GM23338 (cell line): ENCODE data around the gene SEMA4F. TPM values are rescaled to one million over a fixed set of nuclear protein-coding genes. Genes with fewer than 3 reads are reported as not detected.
A peak's percentile ranks its signal among the peaks of the same experiment; 100 is the strongest.

Experiments
- ATAC-seq: fragments of 200-7000 bp; cut with Tn5 transposase; 3 replicates; pipeline ENCODE4 v1.9.1; 2020
- DNase-seq: peaks from one replicate; pipeline ENCODE4 v3.0.0-alpha.2; 2015; ENCODE audit warnings: low spot score
- H2AFZ ChIP-seq: fragments of 200-600 bp; sonication (generic); 2 replicates; pipeline ENCODE4 v1.8.0; 2016; ENCODE audit warnings: antibody characterized with exemption, mild to moderate bottlenecking, moderate library complexity
- H3F3A ChIP-seq: fragments of 200-600 bp; sonication (generic); replicated peaks from 2 replicates; pipeline ENCODE4 v1.8.0; 2017; ENCODE audit warnings: antibody characterized with exemption, mixed run types, low read depth
- H3K27ac ChIP-seq: fragments of 200-600 bp; sonication (generic); 2 replicates; pipeline ENCODE4 v1.6.1; 2016; ENCODE audit warnings: low read depth
- H3K27me3 ChIP-seq: fragments of 200-600 bp; sonication (generic); 2 replicates; pipeline ENCODE4 v1.8.0; 2016; ENCODE audit warnings: mild to moderate bottlenecking, mixed run types, moderate library complexity; ENCODE audit not compliant: insufficient read depth
- H3K36me3 ChIP-seq: fragments of 200-600 bp; sonication (generic); 2 replicates; pipeline ENCODE4 v1.8.0; 2016; ENCODE audit warnings: mild to moderate bottlenecking; ENCODE audit not compliant: insufficient read depth
- H3K4me1 ChIP-seq: fragments of 200-600 bp; sonication (generic); 2 replicates; pipeline ENCODE4 v1.8.0; 2016; ENCODE audit warnings: mild to moderate bottlenecking, moderate library complexity; ENCODE audit not compliant: insufficient read depth
- H3K4me2 ChIP-seq: fragments of 200-600 bp; sonication (generic); 2 replicates; pipeline ENCODE4 v1.7.1; 2017; ENCODE audit warnings: mixed run types
- H3K4me3 ChIP-seq: fragments of 200-600 bp; sonication (generic); 2 replicates; pipeline ENCODE4 v1.6.1; 2016; ENCODE audit warnings: mixed run types
- H3K79me2 ChIP-seq: fragments of 200-600 bp; sonication (generic); replicated peaks from 2 replicates; pipeline ENCODE4 v1.8.0; 2017; ENCODE audit warnings: mild to moderate bottlenecking; ENCODE audit not compliant: insufficient read depth
- H3K9me2 ChIP-seq: fragments of 200-600 bp; sonication (generic); 2 replicates; pipeline ENCODE4 v1.8.0; 2017; ENCODE audit not compliant: insufficient read depth
- H4K20me1 ChIP-seq: fragments of 200-600 bp; sonication (generic); replicated peaks from 2 replicates; pipeline ENCODE4 v1.8.0; 2017; ENCODE audit warnings: mild to moderate bottlenecking; ENCODE audit not compliant: insufficient read depth
- H3K27ac Mint-ChIP-seq: 2 replicates; pipeline ENCODE4 v1.8.0; 2020; ENCODE audit warnings: inconsistent platforms, mild to moderate bottlenecking, moderate library complexity, mixed read lengths
- H3K27me3 Mint-ChIP-seq: 3 replicates; pipeline ENCODE4 v1.8.0; 2022; ENCODE audit warnings: low read depth, mild to moderate bottlenecking, moderate library complexity, mixed read lengths, inconsistent platforms; ENCODE audit not compliant: insufficient read depth, poor library complexity
- H3K36me3 Mint-ChIP-seq: 3 replicates; pipeline ENCODE4 v1.8.0; 2021; ENCODE audit warnings: low read depth, mild to moderate bottlenecking, inconsistent platforms, moderate library complexity, mixed read lengths
- H3K4me1 Mint-ChIP-seq: 3 replicates; pipeline ENCODE4 v1.8.0; 2020; ENCODE audit warnings: mild to moderate bottlenecking, inconsistent platforms, mixed read lengths
- H3K4me3 Mint-ChIP-seq: 3 replicates; pipeline ENCODE4 v1.8.0; 2021; ENCODE audit warnings: moderate library complexity, mild to moderate bottlenecking, inconsistent platforms, mixed read lengths
- H3K9me3 Mint-ChIP-seq: 3 replicates; pipeline ENCODE4 v1.8.0; 2020; ENCODE audit warnings: moderate library complexity, mild to moderate bottlenecking, inconsistent platforms, mixed read lengths
- CREB1 ChIP-seq: fragments of 250-450 bp; sonication (Bioruptor Pico); IDR thresholded peaks from 2 replicates; pipeline ENCODE4 v1.5.0; 2020; ENCODE audit warnings: low read depth, mild to moderate bottlenecking, moderate library complexity
- CTCF ChIP-seq, 2 experiments: fragments of 200-600 bp in 1 of 2; sonication (generic) in 1 of 2; conservative IDR thresholded peaks; 2 replicates each; pipeline versions ENCODE4 v1.5.1 to v1.6.1; 2016 to 2017; ENCODE audit warnings: antibody characterized with exemption in 2 of 2, low read depth in 2 of 2, mild to moderate bottlenecking in 2 of 2, moderate library complexity in 1 of 2
- ETS1 ChIP-seq: IDR thresholded peaks from 2 replicates; pipeline ENCODE4 v1.6.1; 2016; ENCODE audit warnings: antibody characterized with exemption
- EZH2phosphoT487 ChIP-seq: fragments of 200-600 bp; sonication (generic); IDR thresholded peaks from one replicate; pipeline ENCODE4 v1.8.1; 2018; ENCODE audit warnings: antibody characterized with exemption; ENCODE audit not compliant: unreplicated experiment
- JUNB ChIP-seq: IDR thresholded peaks from one replicate; pipeline ENCODE4 v1.6.1; 2016; ENCODE audit warnings: antibody characterized with exemption; ENCODE audit not compliant: unreplicated experiment
- NANOG ChIP-seq: IDR thresholded peaks from 2 replicates; pipeline ENCODE4 v1.6.1; 2016; ENCODE audit warnings: antibody characterized with exemption, borderline replicate concordance
- POLR2AphosphoS5 ChIP-seq: IDR thresholded peaks from 2 replicates; pipeline ENCODE4 v1.6.1; 2016; ENCODE audit warnings: antibody characterized with exemption, low read depth
- REST ChIP-seq: IDR thresholded peaks from one replicate; pipeline ENCODE4 v1.6.1; 2018; ENCODE audit warnings: antibody characterized with exemption; ENCODE audit not compliant: unreplicated experiment
- STAT1 ChIP-seq: IDR thresholded peaks from one replicate; pipeline ENCODE4 v1.6.1; 2016; ENCODE audit warnings: antibody characterized with exemption; ENCODE audit not compliant: unreplicated experiment
- polyA plus RNA-seq: library from polyadenylated mRNA; unstranded; fragments of >200 nt; fragmentation: Nextera tagmentation; extraction: Ambion mirVana; gene quantifications from 2 replicates; pipeline ENCODE4 v1.2.1, GENCODE V29; 2016
- total RNA-seq: library from RNA; depleted of rRNA; stranded (reverse); fragments of >200 nt; shearing (Covaris generic); gene quantifications from 2 replicates; pipeline ENCODE4 v1.2.3, GENCODE V29; 2014

Gene SEMA4F
- total and polyA plus RNA-seq, 2 experiments from 2014 or later = 2.2 to 3.2 TPM

- TF ChIP-seq EZH2phosphoT487 = no peak
- TF ChIP-seq NANOG = no peak
- no peak for TF ChIP-seq STAT1
- no peak for TF ChIP-seq ETS1
- no peak for TF ChIP-seq JUNB
- no peak for TF ChIP-seq CREB1 (CRISPR knock-in tag)
Measured at GRCh38 chr2:74645344-74645743, 8.7 kb upstream of the SEMA4F start (continued).

- no peaks in the 10 kb centered on the region for H3K36me3 ChIP-seq
- H3K79me2 ChIP-seq = no peaks in the 10 kb centered on the region
- peaks cover 24% of the 10 kb centered on the region for H3K4me1 ChIP-seq
- H3F3A ChIP-seq = peaks cover 5% of the 10 kb centered on the region; the same call in 1 of the 2 replicates
- no peak overlapping the region for H2AFZ ChIP-seq
- DNase-seq (peak; percentile 61), ATAC-seq (peak; percentile 11; the same call in 1 of the 3 replicates)
- no peak overlapping the region for H3K4me3 Mint-ChIP-seq
- TF ChIP-seq CTCF (conservative IDR thresholded peaks at IDR 0.05; ENCODE audit: low read depth in 2 of 2) = peak; percentile 11 to 28; a peak in 2 of 4 replicates
- TF ChIP-seq JUNB = no peak
- H3K36me3 Mint-ChIP-seq = no peaks in the 10 kb centered on the region
- H4K20me1 ChIP-seq = no peaks in the 10 kb centered on the region
- peaks cover 12% of the 10 kb centered on the region for H3K27me3 Mint-ChIP-seq
- H3K27ac ChIP-seq = no peak overlapping the region
- no peaks in the 10 kb centered on the region for H3K9me2 ChIP-seq
- no peaks in the 10 kb centered on the region for H3K9me3 Mint-ChIP-seq
- no peak overlapping the region for H3K4me3 ChIP-seq
- peaks cover 17% of the 10 kb centered on the region for H3K4me1 Mint-ChIP-seq
- H3K4me2 ChIP-seq = peak overlapping the region; percentile 80; the same call in 1 of the 2 replicates
- H3K27me3 ChIP-seq = peaks cover 18% of the 10 kb centered on the region
- H3K27ac Mint-ChIP-seq = no peak overlapping the region
Measured at GRCh38 chr2:74646201-74646600, 7.8 kb upstream of the SEMA4F start.

- Mint-ChIP-seq H3K36me3 (no peaks in the 10 kb centered on the region), H3K27ac (no peak overlapping the region), H3K27me3 (peaks cover 12% of the 10 kb centered on the region), H3K4me1 (peaks cover 17% of the 10 kb centered on the region), H3K9me3 (no peaks in the 10 kb centered on the region), H3K4me3 (peak overlapping the region; percentile 60)
- H3K9me2 ChIP-seq = no peaks in the 10 kb centered on the region
- no peak overlapping the region for H3K27ac ChIP-seq
- peaks cover 24% of the 10 kb centered on the region for H3K4me1 ChIP-seq
- peak overlapping the region; percentile 19 for H2AFZ ChIP-seq
- DNase-seq (peak; percentile 14), ATAC-seq (peak; percentile 53)
- no peaks in the 10 kb centered on the region for H3K79me2 ChIP-seq
- no peaks in the 10 kb centered on the region for H3K36me3 ChIP-seq
- peaks cover 18% of the 10 kb centered on the region for H3K27me3 ChIP-seq
- peak overlapping the region; percentile 65 for H3K4me3 ChIP-seq
- no peaks in the 10 kb centered on the region for H4K20me1 ChIP-seq
- H3F3A ChIP-seq = peaks cover 5% of the 10 kb centered on the region; the same call in 1 of the 2 replicates
- TF ChIP-seq REST = no peak
- TF ChIP-seq POLR2AphosphoS5 = no peak
- TF ChIP-seq NANOG = no peak
- H3K4me2 ChIP-seq = peak overlapping the region; percentile 80
Measured at GRCh38 chr2:74646834-74647482, 7.1 kb upstream of the SEMA4F start.
